Middle frontal gyrus (tissue), 1 donor: ENCODE measurements around the gene CAPN1.
"Not testable (repeated sequence)": the region's sequence is repeated elsewhere in the genome, so short reads cannot be mapped to it uniquely, and the experiment has no call there.

ENCODE experiments used
- DNase-seq: peaks from one replicate; pipeline ENCODE4 v3.0.0-alpha.2; 2015; ENCODE audit warnings: low spot score; ENCODE audit errors: extremely low spot score

Gene CAPN1

GRCh38 chr11:65217441-65218423, 36.0 kb downstream of the CAPN1 start:
- no peak for DNase-seq

DNA sequence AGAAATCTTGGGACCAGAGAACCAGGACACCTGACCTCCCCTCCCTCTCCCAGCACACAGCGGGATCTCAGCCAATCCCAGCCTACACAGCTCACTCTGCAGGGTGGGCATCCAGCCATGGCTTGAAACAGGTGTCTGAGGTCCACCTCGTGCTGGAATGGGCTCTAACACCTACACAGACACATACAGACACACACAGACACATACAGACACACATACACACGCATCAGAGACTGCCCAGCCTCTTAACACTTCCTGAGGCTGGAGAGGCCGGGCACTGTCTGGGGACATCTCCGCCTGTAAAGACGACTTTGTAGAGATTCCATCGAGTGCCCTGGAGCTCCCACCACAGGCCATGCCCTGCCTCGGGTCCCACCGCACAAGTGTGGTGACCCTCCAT, 36.7 kb downstream of the CAPN1 start:
- no peak for DNase-seq

- DNase-seq, result no peak
Observed at GRCh38 chr11:65219930-65220213, 38.1 kb downstream of the CAPN1 start.

GRCh38 chr11:65221026-65221425, 39.3 kb downstream of the CAPN1 start:
- DNase-seq, result no peak

GRCh38 chr11:65223011-65223410, 41.3 kb downstream of the CAPN1 start:
- DNase-seq, result no peak

DNA sequence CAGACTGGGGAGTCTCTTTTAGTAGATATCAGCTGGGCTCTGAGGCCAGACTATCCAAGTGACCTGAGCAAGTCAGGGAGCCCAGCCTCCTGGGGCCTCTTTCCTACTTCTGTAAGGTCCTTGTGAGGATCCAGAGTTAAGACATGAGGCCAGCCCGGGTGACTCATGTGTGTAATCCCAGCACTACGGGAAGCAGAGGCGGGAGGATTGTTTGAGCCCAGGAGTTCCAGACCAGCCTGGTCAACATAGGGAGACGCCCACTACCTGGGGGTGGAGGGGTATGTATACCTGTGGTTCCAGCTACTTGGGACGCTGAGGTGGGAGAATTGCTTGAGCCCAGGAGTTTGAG, 43.2 kb downstream of the CAPN1 start:
- DNase-seq, result no peak

DNA sequence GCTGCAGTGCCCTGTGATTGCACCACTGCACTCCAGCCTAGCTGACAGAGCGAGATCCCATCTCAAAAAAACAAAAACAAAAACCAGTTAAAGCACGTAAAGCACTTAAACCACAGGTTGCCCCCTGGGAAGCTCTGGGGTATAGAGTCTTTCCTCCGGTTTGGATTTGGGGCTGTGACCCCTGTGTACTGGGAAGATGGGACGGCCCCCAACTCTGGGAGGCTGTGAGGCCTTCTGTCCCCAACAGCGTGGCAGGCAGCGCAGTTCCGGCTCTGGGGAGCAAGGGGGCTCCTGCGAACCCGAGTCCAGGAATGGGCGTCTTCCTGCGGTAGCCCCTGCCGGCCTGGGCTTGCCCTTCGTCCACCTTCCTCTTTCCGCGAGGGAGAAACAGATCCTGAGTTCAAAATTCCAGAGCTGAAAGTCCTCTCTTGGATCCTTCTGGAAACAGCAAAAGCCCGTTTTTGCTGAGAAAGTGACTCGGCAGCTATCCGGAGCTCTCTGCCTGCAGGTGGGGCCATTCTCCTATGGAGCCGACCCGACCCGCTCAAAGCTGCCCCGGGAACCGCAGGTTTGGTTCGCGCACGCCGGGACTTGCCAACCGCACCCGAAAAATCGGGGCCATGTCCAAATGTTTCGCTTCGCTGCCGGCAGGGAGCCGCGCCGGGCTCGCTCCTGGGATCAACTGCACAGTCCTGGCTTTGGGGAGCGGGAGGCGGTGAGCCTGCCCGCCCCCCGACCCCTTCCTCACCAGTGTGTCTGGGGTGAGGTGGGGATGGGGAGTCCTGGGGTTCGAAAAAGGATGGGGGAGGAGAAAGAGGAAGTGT, 43.8 kb downstream of the CAPN1 start:
- no peak for DNase-seq

- no peak for DNase-seq
Observed at GRCh38 chr11:65226103-65226442, 44.3 kb downstream of the CAPN1 start.

DNA sequence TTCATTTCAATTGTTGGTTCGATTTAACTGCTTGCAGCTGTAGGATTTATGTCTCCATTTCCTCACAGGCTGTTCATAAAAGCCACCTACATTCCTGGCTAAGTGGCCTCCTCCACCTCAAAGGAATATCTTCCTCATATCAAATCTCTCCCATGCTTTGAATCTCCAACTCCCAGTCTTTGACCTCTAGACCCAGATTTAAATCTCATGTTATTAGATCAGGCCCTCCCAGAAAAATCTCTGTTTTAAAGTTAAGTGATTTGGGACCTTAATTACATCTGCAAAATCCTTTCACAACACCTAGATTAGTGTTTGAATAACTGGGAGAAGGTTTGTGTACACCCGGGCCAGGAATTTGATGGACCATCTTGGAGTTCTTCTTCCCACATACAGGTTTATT, 46.2 kb downstream of the CAPN1 start:
- DNase-seq, result no peak

GRCh38 chr11:65236194-65237059, 54.7 kb downstream of the CAPN1 start:
- no peak for DNase-seq

DNA sequence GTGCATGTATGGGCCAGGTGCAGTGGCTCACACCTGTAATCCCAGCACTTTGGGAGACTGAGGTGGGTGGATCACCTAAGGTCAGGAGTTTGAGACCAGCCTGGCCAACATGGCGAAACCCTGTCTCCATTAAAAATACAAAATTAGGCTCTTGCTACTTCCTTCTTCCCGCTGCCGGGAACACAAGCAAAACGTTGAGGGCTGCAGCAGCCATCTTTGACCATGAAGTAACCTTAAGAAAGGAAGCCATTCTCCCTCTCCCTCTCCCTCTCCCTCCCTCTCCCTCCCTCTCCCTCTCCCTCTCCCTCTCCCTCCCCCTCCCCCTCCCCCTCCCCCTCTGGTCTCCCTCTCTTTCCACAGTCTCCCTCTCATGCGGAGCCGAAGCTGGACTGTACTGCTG, 56.6 kb downstream of the CAPN1 start:
- DNase-seq, result not testable (repeated sequence)

- no peak for DNase-seq
Observed at GRCh38 chr11:65241134-65241533, 59.4 kb downstream of the CAPN1 start.

- DNase-seq, result no peak
Observed at GRCh38 chr11:65241692-65242091, 60.0 kb downstream of the CAPN1 start.

DNA sequence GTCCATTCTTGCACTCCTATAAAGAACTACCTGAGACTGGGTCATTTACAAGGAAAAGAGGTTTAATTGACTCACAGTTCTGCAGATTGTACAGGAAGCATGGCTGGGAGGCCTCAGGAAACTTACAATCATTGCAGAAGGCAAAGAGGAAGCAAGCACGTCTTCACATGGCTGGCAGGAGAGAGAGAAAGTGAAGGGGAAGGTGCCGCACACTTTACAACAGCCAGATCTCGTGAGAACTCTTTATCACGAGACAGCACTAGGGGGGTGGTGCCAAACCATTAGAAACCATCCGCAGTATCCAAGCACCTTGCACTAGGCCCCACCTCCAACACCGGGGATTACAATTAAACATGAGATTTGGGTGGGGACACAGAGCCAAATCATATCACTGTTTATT, 60.7 kb downstream of the CAPN1 start:
- no peak for DNase-seq

GRCh38 chr11:65243797-65244196, 62.1 kb downstream of the CAPN1 start:
- DNase-seq, result no peak

GRCh38 chr11:65245046-65245445, 63.3 kb downstream of the CAPN1 start:
- DNase-seq, result not testable (repeated sequence)

DNA sequence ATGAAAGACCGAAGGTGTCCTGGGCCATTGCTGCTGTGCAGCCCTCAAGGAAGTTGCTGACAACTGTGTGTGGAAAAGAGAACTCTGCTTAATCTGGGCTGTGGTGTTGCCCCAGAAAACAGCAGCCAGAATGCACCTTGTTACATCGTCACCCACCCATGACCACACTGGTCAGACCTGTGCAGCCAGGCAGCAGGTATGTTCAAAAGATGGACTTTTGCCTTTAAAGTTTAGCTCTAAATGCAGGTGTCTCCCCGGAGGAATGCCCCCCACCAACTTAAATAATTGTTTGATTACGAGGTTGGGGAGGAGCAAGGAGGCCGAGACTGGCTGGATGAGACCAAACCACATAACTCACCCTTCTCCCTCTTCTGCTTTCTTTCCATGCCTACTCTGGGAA, 64.8 kb downstream of the CAPN1 start:
- no peak for DNase-seq

DNA sequence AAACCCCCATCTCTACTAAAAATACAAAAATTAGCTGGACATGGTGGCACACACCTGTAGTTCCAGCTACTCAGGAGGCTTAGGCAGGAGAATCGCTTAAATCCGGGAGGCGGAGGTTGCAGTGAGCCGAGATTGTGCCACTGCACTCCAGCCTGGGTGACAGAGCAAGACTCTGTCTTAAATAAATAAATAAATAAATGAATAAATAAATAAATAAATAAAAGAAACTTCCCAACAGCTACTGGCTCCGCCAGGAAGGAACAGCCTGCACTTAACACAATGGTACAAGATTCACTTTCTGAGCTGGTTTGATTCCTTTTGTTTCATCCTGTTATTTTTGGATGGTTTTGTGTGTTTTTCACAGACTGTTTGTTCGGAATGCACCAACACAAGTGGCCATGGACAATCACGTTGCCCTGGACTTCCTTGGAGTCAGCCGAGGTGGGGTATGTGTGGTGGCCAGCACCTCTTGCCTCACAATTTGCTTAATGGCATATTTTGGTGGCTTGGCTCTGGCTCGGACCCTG, 66.5 kb downstream of the CAPN1 start:
- DNase-seq, result not testable (repeated sequence)

GRCh38 chr11:65251476-65251875, 69.7 kb downstream of the CAPN1 start:
- DNase-seq, result no peak

DNA sequence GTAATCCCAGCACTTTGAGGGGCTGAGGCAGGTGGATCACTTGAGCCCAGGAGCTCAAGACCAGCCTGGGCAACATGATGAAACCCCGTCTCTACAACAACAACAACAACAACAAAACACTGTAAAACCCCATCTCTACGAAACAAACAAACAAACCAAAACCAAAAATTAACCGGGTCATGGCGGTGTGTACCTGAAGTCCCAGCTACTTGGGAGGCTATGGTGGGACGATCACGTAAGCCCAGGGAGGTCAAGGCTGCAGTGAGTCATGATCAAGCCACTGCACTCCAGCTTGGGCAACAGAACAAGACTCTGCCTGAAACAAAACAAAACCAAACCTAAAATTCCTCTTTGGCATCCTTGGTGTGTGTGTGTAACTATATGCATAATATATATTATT, 73.0 kb downstream of the CAPN1 start:
- no peak for DNase-seq

- no peak for DNase-seq
Observed at GRCh38 chr11:65258988-65259387, 77.3 kb downstream of the CAPN1 start.

- no peak for DNase-seq
Observed at GRCh38 chr11:65260302-65260701, 78.6 kb downstream of the CAPN1 start.
